Thyroid gland (tissue), 4 donors: Measurements from ENCODE around the gene MAGEA3. TPM values are rescaled to one million over a fixed set of nuclear protein-coding genes. Genes with fewer than 3 reads are reported as not detected.
"Not testable (repeated sequence)": the region's sequence is repeated elsewhere in the genome, so short reads cannot be mapped to it uniquely, and the experiment has no call there.

ENCODE experiments used
- DNase-seq, 2 donors: peaks; one replicate each; pipeline ENCODE4 v3.0.0-alpha.2; 2019
- H3K27ac ChIP-seq, 3 donors: fragments of 200-600 bp; sonication (generic); 1 replicate in 2 of 3; 2 replicates in 1 of 3; pipeline ENCODE4 v1.5.1; 2016 to 2019; ENCODE audit warnings: mild to moderate bottlenecking in 1 of 3, moderate library complexity in 1 of 3
- H3K27me3 ChIP-seq: fragments of 200-600 bp; sonication (generic); one replicate; pipeline ENCODE4 v1.5.1; 2019
- H3K36me3 ChIP-seq, 2 donors: fragments of 200-600 bp; sonication (generic); one replicate each; pipeline ENCODE4 v1.5.1; 2016 to 2019
- H3K4me1 ChIP-seq, 2 donors: fragments of 200-600 bp; sonication (generic); one replicate each; pipeline ENCODE4 v1.5.1; 2017 to 2019
- H3K4me3 ChIP-seq, 3 donors: fragments of 200-600 bp; sonication (generic); replicated peaks in 1 of 3; 1 replicate in 2 of 3; 2 replicates in 1 of 3; pipeline ENCODE4 v1.5.1; 2016; ENCODE audit warnings: mild to moderate bottlenecking in 1 of 3
- H3K9me3 ChIP-seq: fragments of 200-600 bp; sonication (generic); one replicate; pipeline ENCODE4 v1.5.1; 2017
- CTCF ChIP-seq, 6 experiments: fragments of 200-600 bp in 3 of 6; fragments of 450-650 bp in 3 of 6; sonication (generic) in 3 of 6; IDR thresholded peaks; one replicate each; pipeline ENCODE4 v1.5.1; 2016 to 2019; ENCODE audit warnings: antibody characterized with exemption in 6 of 6, mild to moderate bottlenecking in 2 of 6, inconsistent platforms in 1 of 6, moderate library complexity in 1 of 6
- POLR2A ChIP-seq, 2 donors: fragments of 450-650 bp; IDR thresholded peaks; one replicate each; pipeline ENCODE4 v1.6.1; 2017; ENCODE audit warnings: antibody characterized with exemption in 2 of 2, mild to moderate bottlenecking in 2 of 2, moderate library complexity in 1 of 2
- WGBS, 2 donors: methylation state at CpG; one replicate each; pipeline ENCODE4 v1.1.5; 2017; 5-methylcytosine and 5-hydroxymethylcytosine counted together
- intact Hi-C: fragments of 100-400 bp; cut with DNase I; formaldehyde crosslinking; loops from one replicate; pipeline ENCODE4 v1.15.1; 2023
- total RNA-seq, 4 donors: library from RNA; depleted of rRNA; stranded (reverse); fragments of >200 nt; gene quantifications; one replicate each; pipeline ENCODE4 v1.2.3, GENCODE V29; 2016

MAGEA3 gene
- not detected for total RNA-seq

GRCh38 chrX:152697952-152698931 lies at the start of gene MAGEA3:
Gene MAGEA3 (plus strand): TSS chrX:152698794. CDS start chrX:152700833, 2,039 bp downstream.
- H3K27me3 ChIP-seq, H3K36me3 ChIP-seq, H3K4me1 ChIP-seq, H3K27ac ChIP-seq, H3K9me3 ChIP-seq, DNase-seq, intact Hi-C loops, H3K4me3 ChIP-seq: not testable (repeated sequence)
- 96% methylated on average over 5 of the region's 34 CpGs; no CpG with 5 or more reads in 1 of the 2 donors for WGBS, 2 donors

- WGBS, 2 donors = 95% methylated on average over 3 of the region's 6 CpGs; no CpG with 5 or more reads in 1 of the 2 donors
- Histone ChIP-seq H3K4me3 (no peak overlapping the region), H3K36me3 (no peaks in the 10 kb centered on the region), H3K9me3 (no peaks in the 10 kb centered on the region), H3K4me1 (no peaks in the 10 kb centered on the region), H3K27ac (no peak overlapping the region), H3K27me3 (no peaks in the 10 kb centered on the region)
- TF ChIP-seq CTCF (IDR thresholded peaks at IDR 0.05) (no peak), POLR2A (IDR thresholded peaks at IDR 0.05) (no peak)
- intact Hi-C loops = no loop called here
- no peak for DNase-seq
Observed at GRCh38 chrX:152652060-152652459, 46.5 kb upstream of the MAGEA3 start.

- WGBS, 2 donors = 97 to 98% methylated on average over 13 to 14 of the region's 16 CpGs
- Histone ChIP-seq H3K9me3 (no peaks in the 10 kb centered on the region), H3K4me3 (no peak overlapping the region), H3K4me1 (no peaks in the 10 kb centered on the region), H3K27me3 (no peaks in the 10 kb centered on the region), H3K36me3 (no peaks in the 10 kb centered on the region), H3K27ac (no peak overlapping the region)
- TF ChIP-seq POLR2A (IDR thresholded peaks at IDR 0.05) (no peak), CTCF (IDR thresholded peaks at IDR 0.05) (no peak)
- intact Hi-C loops = no loop called here
- DNase-seq = no peak
Observed at GRCh38 chrX:152652467-152652866, 46.1 kb upstream of the MAGEA3 start.

GRCh38 chrX:152656087-152656486 lies 42.5 kb upstream of the MAGEA3 start:
- no peaks in the 10 kb centered on the region for H3K36me3 ChIP-seq
- no peaks in the 10 kb centered on the region for H3K4me1 ChIP-seq
- no peaks in the 10 kb centered on the region for H3K27me3 ChIP-seq
- H3K27ac ChIP-seq = no peak overlapping the region
- H3K9me3 ChIP-seq = no peaks in the 10 kb centered on the region
- 70 to 83% methylated on average over 3 to 4 of the region's 4 CpGs for WGBS, 2 donors
- intact Hi-C loops = no loop called here
- H3K4me3 ChIP-seq = no peak overlapping the region
- DNase-seq = no peak
- no peak for TF ChIP-seq CTCF (IDR thresholded peaks at IDR 0.05)
- TF ChIP-seq POLR2A (IDR thresholded peaks at IDR 0.05) = no peak

GRCh38 chrX:152656890-152657289 lies 41.7 kb upstream of the MAGEA3 start:
- H3K36me3 ChIP-seq = no peaks in the 10 kb centered on the region
- no peak overlapping the region for H3K27ac ChIP-seq
- intact Hi-C loops = no loop called here
- no peak for DNase-seq
- TF ChIP-seq CTCF (IDR thresholded peaks at IDR 0.05) = no peak
- no peak for TF ChIP-seq POLR2A (IDR thresholded peaks at IDR 0.05)
- H3K9me3 ChIP-seq = no peaks in the 10 kb centered on the region
- no peaks in the 10 kb centered on the region for H3K27me3 ChIP-seq
- no peaks in the 10 kb centered on the region for H3K4me1 ChIP-seq
- 87 to 93% methylated on average over 7 of the region's 7 CpGs for WGBS, 2 donors
- no peak overlapping the region for H3K4me3 ChIP-seq
